Embryonic facial prominence (tissue), 1 donor: ENCODE data around the gene CEP350.

Experiments
- DNase-seq: peaks from one replicate; pipeline ENCODE4 v3.0.0-alpha.2; 2016; ENCODE audit errors: extremely low spot score

CEP350 gene

DNA sequence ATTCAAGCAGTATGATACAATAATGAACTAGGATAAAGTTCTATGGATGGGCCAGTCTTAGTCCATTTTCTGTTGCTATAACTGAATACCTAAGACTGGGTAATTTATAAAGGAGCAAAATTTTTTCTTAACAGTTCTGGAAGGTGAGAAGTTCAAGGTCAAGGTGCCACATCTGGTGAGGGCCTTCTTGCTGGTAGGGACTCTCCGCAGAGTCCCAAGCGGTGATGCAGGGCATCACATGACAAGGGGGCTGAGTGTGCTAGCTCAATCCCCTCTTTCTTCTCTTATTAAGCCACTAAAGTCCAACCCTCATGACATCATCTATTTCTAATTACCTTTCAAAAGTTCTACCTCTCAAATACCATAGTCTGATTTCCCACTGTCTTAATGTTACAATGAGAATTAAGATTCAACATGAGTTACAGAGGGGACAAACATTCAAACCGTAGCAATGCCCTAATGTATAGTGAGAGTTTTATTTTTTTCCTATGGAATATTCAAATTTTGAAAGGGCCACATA is 107.9 kb downstream of the CEP350 start:
- DNase-seq: no peak

DNA sequence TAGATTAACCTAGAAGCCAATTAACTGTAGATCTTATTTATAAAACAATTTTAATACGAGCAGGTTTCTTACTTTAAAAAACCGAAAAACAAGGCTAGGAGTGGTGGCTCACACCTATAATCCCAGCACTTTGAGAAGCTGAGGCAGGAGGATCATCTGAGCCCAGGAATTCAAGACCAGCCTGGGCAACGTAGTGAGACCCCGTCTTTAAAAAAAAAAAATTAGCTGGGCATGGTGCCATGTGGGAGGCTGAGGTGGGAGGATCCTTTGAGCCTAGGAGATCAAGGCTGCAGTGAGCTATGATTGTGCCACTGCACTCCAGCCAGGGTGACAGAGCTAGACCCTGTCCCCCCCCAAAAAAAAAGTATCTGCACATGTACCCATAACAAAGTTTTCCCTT is 110.8 kb downstream of the CEP350 start:
- DNase-seq: no peak

DNA sequence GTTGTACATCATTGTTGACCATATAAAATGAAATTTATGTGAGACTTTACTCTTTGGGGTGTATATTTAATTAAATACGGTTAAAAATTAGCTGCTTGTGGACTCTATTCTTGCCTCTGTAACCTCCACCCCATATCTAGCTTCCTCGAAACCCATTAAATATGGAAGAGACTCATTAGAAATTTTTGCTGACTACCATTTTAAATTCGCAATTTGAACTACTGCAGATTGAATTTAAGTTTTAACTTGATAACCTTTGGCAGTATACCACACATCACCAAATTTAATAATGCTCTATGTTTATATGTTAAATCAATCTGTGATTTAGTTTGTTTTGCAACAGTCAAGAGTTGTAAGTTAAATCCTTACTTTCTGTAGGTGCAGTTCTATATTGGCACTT is 111.5 kb downstream of the CEP350 start:
- no peak for DNase-seq

DNA sequence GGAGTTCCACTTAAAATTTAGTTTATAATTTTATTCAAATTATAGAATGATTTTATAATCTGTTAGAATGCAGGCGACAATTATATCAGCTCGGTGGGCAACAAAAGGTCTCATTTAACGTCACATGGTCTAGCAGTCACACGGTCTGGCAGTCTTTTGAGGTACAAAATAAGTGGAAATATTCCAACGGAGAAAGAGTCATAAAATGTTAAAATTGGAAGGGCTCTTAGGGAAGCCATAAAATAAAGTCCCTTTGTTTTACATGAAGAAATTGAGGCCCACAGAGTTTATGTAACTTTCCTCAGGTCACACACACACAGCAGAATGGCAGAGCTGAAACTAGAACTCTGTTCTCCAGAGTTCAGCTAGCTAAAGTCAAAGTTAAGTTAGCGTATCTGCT is 115.7 kb downstream of the CEP350 start:
- DNase-seq: no peak

DNA sequence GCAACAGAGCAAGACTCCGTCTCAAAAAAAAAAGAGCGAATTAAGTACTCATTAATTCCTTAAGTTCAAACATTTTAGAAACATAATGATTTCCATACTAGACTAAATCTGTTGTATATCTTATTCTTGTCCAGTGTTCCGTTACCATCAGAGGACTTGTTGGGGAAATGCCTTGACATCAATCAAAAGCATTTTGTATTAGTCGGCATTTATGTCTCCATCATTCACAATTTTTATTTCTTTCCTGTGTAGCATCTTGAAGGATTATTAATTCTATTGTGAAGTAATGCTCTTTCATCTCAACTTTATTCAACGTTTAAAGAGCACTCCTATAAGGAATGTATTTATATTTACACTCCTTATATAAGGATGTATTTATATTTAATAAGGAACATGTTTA is 117.1 kb downstream of the CEP350 start:
- DNase-seq: no peak

DNA sequence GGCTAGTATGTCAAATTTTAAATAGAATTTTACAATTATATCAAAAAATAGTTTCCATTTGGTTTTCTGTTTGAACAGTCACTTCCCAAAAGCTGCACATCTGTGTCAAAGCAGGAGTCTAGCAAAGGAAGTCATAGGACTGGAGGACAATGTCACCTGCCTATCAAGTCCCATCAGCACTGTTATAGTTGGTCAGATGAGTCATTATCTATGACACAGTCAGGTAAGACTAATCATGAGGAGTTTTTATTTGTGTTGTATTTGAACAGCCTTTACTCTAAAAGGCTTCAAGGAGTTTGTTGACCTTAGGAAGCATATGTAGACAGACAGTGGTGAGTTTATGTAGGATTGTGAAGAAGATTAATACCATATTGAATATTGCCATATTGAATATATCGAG is 125.8 kb downstream of the CEP350 start:
- DNase-seq: no peak

DNA sequence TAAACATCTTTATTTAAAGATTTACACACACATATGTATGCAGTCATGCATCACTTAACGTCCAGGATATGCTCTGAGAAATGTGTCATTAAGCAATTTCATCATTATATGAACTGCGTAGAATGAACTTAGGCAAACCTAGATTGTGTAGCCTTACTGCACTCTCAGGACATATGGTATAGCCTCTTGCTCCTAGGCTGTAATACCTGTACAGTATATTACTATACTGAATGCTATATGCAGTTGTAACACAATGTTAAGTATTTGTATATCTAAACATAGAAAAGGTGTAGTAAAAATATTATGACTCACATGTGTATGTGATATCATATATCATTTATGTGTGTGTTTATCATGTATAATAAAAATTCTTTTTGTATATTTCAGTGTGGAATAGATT is 126.9 kb downstream of the CEP350 start:
- no peak for DNase-seq

DNA sequence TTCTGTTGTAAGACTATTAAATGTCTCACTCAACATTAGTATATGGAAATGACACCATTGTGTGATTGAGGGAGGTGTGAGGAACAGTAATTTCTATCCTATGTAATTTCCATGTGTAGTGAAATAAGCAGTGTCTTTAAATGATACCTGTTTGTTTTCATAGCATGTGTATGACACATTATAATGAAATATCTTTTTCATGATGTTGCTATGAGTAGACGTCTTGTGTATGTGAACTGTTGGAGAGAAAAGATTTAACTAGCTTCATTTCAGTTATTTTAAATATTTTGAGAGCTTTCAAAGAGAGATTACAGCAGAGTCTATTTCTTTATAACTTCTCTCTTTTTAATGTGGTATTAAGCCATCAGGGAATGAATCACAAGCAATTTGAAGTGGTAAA is 128.6 kb downstream of the CEP350 start:
- no peak for DNase-seq

DNA sequence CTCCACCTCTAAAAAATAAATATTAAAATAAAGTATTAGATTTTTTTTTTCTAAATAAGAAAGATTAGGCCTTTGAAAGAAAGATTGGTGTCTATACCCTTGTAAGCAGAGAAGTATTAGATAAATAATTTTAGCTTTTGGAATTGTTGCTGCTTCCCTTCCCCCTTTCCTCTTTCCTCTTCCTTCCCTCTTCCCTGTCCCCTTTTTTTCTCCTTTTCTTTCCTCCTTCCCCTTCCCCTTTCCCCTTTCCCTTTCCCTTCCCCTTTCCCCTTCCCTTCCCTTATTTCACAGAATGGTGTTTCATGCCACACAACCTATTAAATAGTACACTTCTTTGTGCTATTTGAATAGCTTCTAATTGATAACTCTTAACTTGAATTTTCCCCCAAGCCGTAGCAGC is 130.3 kb downstream of the CEP350 start:
- no peak for DNase-seq

DNA sequence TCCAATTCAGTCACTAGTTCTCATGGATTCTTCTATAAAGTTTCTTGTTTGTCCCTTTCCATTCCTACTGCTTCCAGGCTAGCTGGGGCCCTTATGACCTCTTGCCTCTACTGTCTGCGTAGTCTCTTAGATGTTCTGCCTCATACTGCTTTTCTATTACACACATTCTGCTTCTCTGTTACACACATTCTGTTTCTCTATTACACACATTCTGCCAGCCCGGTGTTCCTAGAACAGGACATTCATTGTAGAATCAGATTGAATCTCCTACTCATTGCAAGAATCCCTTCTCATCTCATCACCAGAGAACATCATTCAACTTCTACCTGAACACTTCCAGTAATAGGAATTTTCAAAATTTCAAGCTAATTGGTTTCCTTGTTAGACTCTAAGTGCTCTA is 130.7 kb downstream of the CEP350 start:
- no peak for DNase-seq

DNA sequence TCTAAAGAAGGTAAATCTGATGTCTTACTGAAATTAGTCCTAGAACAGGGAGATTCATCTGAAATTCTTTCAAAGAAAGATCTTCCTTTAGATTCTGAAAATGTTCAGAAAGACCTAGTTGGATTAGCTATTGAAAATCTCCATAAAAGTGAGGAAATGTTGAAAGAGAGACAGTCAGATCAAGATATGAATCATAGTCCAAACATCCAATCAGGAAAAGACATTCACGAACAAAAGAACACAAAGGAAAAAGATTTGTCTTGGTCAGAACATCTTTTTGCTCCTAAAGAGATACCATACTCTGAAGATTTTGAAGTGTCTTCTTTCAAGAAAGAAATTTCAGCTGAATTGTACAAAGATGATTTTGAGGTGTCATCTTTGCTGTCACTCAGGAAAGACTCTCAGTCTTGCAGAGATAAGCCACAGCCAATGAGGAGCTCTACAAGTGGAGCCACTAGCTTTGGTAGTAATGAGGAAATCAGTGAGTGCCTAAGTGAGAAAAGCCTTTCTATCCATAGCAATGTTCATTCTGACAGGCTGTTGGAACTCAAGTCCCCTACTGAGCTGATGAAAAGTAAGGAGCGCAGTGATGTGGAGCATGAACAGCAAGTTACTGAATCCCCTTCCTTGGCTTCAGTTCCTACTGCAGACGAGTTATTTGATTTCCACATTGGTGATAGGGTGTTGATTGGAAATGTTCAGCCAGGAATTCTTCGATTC is 138.5 kb downstream of the CEP350 start:
- DNase-seq: no peak

DNA sequence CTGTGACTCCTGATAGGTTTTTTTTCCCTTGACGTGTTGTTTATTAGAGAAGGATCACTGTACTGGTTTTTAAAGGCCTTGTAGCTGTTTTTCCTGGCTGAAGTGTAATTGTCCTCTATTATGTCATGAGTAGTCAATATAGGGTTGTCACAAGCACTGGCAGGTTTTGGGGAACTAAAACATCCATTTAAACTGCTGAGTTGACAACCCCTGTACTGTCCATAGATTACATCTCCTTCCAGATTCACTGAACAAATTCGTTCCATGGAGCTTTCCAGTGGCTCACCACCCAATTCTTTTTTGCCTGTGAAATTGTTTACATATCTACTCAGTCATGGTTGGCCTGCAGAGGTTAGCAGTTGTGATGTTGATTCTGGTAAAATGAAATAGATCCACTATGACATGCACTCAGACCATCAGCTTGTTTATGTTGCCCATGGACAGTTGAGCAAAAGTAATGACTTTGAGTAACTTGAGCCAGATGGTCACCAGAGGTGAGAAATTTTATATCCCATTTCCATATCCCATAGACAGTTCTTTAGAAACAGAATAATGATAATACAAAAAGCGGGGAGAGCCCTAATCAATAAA is 140.2 kb downstream of the CEP350 start:
- DNase-seq: no peak

DNA sequence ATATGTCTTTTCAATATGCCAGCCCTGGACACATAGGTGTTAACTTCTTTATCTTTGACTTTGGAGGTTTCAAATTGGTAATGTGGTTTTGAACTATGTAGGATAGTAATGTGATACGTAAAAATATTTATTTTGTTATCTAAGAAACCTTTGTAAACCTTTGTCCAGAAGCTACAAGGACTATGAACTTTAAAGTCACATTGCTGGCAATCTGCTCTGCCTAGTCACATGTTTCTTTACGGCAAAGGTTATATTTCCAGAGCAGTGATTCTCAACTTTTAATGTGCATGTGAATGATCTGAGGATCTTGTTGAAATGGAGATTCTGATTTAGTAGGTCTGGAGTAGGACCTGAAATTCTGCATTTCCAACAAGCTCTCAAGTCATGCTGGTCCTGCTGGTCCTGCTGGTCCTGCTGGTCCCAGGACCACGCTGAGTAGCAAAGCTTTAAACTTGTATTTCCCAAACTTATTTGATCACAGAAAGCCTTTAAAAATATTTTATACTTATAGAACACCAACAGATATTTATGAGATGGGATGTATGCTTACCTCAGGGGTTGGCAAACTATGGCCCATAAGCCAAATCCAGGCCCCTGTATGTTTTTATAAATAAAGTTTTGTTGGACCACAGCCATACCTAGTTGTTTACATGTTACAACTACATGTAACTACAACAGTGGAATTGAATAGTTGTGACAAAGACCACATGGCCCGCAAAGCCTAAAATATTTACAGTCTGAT is 142.1 kb downstream of the CEP350 start:
- no peak for DNase-seq

DNA sequence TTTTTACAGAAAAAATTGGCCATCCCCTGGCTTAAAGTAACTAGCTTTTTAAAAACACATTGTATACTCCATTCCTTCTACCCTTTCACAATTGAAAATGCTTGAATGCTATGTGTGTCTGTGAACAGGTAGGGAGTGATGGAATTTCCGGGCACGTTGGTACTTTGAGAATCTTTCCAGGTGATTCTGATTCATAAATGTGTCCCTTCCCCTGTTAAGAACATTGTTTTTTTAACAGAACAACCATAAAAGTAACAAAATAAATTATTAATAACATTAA is 142.7 kb downstream of the CEP350 start:
- no peak for DNase-seq

DNA sequence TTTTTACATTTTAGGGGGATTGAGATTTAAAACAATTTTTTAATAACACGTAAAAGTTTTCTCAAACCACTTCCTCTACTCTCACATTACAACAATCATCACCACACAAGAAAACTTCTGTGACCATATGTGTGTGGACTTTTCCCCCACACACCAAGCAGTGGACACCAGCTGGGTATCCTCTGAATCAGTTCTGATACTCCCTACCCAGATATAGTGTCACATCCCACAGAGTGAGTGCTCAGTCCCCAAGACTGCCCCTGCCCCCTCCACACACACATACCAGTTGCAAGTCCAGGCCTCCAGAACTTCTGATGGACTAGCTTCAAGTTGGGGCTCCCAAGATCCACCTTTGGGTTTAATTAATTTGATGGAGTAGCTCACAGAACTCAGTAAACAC is 146.8 kb downstream of the CEP350 start:
- no peak for DNase-seq

DNA sequence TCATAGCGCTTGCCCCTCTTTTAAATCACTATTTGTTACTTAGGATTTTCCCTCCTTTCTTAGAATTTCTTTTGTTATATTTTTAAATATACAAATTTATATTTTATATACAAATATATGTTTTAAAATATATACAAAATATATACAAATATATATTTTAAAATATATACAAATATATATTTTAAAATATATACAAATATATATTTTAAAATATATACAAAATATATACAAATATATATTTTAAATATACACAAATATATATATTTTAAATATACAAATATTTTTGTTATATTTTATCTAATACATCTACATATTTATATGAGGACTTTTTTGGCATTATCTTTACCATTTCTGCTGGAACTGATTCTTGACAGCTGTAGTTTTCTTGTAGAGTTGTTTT is 149.2 kb downstream of the CEP350 start:
- no peak for DNase-seq

DNA sequence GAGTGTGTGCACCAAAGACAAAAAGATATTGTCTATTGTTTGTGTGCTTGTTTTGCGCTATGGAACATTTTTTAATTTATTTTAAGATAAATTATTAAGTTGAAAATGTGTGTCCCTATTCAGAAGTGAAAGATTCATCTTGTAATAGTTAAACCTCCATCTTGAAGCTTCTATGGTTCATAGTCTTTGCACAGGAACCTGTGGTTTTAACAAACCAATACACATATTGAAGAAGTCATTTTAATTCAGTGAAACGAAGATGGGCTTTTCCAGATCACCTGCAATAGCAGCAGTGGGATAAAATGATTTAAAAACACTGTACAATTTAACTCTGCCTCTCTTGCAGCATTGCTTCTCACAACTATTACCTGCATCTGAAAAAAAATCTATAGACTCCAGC is 157.5 kb downstream of the CEP350 start:
- no peak for DNase-seq

DNA sequence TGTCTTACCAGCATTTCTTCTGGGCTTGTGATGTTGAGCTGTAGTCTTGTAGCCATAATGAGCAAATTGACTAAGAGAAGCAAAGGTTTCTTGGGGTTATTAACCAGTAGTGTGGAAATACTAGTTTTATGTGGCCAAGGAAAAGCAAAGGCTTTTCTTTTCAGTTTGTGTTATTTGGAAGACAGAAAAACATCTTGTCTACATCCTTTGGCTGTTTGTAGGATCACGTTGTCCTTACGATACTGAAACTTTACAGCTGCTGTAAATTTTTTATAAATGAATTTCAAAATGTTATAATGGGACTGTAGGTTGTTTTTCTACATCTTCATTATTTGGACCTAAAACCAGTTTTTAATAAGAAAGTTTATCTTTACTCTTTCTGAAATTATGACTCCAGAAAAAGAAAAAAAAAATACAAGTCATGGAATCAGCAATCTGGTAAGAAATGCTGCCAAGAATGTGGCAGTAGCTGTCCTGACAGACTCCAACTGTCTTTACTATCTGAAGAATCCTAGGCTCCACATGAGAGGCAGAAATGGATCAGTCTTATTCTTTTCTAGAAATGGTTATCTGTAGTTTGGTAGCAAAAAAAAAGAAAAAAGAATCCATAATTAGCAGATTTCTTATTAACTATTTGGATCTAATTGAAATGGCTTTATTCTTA is 158.5 kb downstream of the CEP350 start:
- no peak for DNase-seq

DNA sequence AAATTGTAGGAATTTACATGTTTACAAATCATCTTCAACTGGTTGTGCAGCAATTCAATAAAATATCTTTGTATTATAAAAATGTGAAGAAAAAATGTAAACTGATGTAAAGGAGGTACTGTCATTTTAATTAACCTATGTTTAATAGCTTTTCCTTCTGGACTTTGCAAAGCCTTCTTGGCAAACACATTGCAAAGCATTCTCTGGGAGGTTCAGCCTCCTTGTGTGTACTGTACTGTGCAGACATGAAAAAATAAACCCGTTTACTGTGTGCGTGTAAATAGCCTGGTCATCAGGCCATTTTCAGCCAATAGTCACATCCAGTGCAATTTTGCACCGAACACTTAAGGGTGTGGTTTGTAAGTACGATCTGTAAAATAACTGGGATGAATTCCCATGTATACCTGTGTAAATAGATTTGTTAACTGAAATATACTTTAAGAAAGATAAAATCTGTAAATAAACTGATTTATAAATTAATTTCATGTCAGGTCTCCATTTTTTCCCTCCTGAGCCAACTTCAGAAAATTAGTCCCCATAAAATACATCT is 159.9 kb downstream of the CEP350 start:
- DNase-seq: no peak

DNA sequence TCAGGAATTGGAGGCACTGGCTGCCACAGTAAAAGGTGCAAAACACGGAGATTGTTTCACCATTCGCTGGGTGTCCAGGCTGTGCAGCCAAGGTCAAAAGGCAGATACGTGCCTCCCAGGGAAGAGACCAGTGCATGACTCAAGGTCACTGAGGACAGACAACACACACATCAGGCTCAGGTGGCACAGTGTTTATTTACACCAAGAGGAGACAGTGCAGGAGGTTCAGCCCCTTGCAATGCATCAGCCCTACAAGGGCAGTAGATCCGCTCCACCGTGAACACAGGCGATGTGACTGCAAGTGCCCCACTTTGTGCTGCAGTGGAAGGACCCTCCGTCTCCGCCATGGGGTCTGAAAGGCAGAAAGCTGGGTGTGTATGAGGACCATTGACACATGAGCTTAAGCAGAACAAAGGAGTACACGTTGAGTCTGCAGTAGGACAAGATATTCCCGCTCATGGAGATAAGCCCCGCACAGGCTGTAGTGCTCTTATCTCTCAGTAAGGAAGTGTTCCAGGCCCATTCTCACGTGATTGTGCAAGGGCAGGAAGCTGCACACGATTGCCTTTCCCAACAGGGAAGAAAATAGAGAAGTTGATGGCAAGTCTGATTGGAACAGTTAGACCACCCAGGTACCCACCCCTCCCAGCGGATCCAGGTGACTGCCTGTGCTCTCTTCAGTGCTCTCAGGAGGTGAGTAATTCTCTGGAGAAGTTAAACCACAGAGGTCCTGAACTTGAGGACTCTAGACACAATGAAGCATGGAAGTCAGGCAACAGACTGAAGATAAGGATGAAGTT is 162.6 kb downstream of the CEP350 start:
- DNase-seq: no peak

DNA sequence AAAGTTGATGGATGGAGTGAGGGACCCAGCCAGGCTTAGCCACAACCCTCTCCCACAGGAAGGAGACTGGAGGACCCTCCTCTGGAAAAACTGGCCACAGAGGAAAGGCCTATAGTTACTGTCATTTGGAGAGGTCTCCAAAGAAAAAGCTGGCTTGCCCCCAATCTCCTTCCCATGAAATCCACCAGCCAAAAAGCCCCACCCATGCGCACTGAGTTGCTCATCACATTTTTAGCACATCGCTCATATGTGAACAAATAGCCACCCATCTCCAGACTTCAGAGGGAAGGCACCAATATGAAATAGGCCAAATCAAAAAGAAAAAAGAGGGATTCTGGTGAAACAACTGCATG is 163.1 kb downstream of the CEP350 start:
- DNase-seq: no peak

DNA sequence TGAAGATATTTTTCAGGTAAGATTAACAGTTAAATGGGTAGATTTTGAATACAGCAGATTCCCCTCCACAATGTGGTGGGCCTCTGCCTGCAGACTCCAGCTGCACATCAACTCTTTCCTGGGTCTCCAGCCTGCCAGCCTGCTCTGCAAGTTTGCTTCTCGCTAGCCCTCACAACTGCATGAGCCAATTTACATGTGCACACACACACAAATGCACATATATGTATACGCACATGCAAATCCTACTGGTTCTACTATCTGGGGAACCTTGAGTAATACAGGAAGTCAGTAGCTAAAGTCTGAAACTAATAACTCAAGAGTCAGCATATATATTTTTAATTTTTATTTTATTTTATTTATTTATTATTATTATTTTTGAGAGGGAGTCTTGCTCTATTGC is 165.2 kb downstream of the CEP350 start:
- DNase-seq: no peak
